Endothelial cell of umbilical vein (primary cell): Measurements from ENCODE around the gene CCNF. TPM values are rescaled to one million over a fixed set of nuclear protein-coding genes. Genes with fewer than 3 reads are reported as not detected.

Source experiments
- BruUV-seq: library from RNA; stranded (reverse); fragments of 400-500 nt; replicated peaks from 2 replicates; lab custom pipeline; 2021; lab: Mats Ljungman, UMichigan
- CTCF ChIA-PET: fragments of 300-600, 350-600 bp; sonication (Branson Sonifier 250); formaldehyde crosslinking; loops from one replicate; lab custom pipeline; 2021; ENCODE audit warnings: antibody characterized with exemption, inconsistent platforms; lab: Charles Lee
- POLR2A ChIA-PET: fragments of 300-600, 350-600 bp; sonication (Branson Sonifier 250); formaldehyde crosslinking; loops from one replicate; lab custom pipeline; 2021; ENCODE audit warnings: antibody characterized with exemption, inconsistent platforms; lab: Charles Lee
- DNase-seq: peaks from one replicate; pipeline ENCODE4 v3.0.0-alpha.2; 2011; ENCODE audit warnings: low read depth, low spot score
- FAIRE-seq: peaks from 2 replicates; lab custom pipeline; 2011; peaks lifted over from hg19 to GRCh38; lab: Jason Lieb, UNC
- H2AFZ ChIP-seq: 2 replicates; pipeline ENCODE4 v1.6.0; 2012; ENCODE audit warnings: low read depth, low read length, control low read depth, inconsistent platforms
- H3K27ac ChIP-seq: 2 replicates; pipeline ENCODE4 v1.5.1; 2011; ENCODE audit warnings: low read depth, mild to moderate bottlenecking, control low read depth, low read length, moderate library complexity; ENCODE audit not compliant: insufficient read depth
- H3K27me3 ChIP-seq, 2 experiments: 2 replicates each; pipeline versions ENCODE4 v1.6.0 to v1.6.1; 2011; ENCODE audit warnings: low read length in 2 of 2, mixed read lengths in 1 of 2; ENCODE audit not compliant: control insufficient read depth in 2 of 2, insufficient read depth in 2 of 2
- H3K36me3 ChIP-seq, 2 experiments: 2 replicates in 1 of 2; 3 replicates in 1 of 2; pipeline ENCODE4 v1.5.1; 2011; ENCODE audit warnings: low read length in 2 of 2, mild to moderate bottlenecking in 1 of 2, moderate library complexity in 1 of 2; ENCODE audit not compliant: control insufficient read depth in 2 of 2, insufficient read depth in 2 of 2; ENCODE audit errors: extremely low read depth in 1 of 2
- H3K4me1 ChIP-seq: 3 replicates; pipeline ENCODE4 v1.5.1; 2011; ENCODE audit warnings: mild to moderate bottlenecking, low read length; ENCODE audit not compliant: control insufficient read depth, insufficient read depth; ENCODE audit errors: extremely low read depth
- H3K4me2 ChIP-seq: 2 replicates; pipeline ENCODE4 v1.6.1; 2011; ENCODE audit warnings: low read length, control low read depth, mixed read lengths; ENCODE audit not compliant: insufficient read depth
- H3K4me3 ChIP-seq, 3 experiments: fragments of 200-600 bp in 1 of 3; sonication (generic), shearing (Covaris generic) in 1 of 3; replicated peaks in 1 of 3; 2 replicates each; pipeline ENCODE4 v1.5.1; 2011 to 2016; ENCODE audit warnings: control low read depth in 3 of 3, low read length in 3 of 3, mild to moderate bottlenecking in 2 of 3, inconsistent platforms in 1 of 3, low read depth in 1 of 3, moderate library complexity in 1 of 3; ENCODE audit not compliant: insufficient read depth in 1 of 3
- H3K79me2 ChIP-seq: 2 replicates; pipeline ENCODE4 v1.6.0; 2012; ENCODE audit warnings: low read length, inconsistent platforms; ENCODE audit not compliant: control insufficient read depth, insufficient read depth
- H3K9ac ChIP-seq: replicated peaks from 2 replicates; pipeline ENCODE3; 2011; ENCODE audit warnings: low read length, control low read depth; ENCODE audit not compliant: insufficient read depth; ENCODE audit errors: extremely low read depth
- H3K9me1 ChIP-seq: replicated peaks from 3 replicates; pipeline ENCODE4 v1.6.0; 2011; ENCODE audit warnings: mild to moderate bottlenecking, low read length; ENCODE audit not compliant: control insufficient read depth, insufficient read depth; ENCODE audit errors: extremely low read depth
- H3K9me3 ChIP-seq: replicated peaks from 2 replicates; pipeline ENCODE4 v1.5.1; 2012; ENCODE audit warnings: low read length, inconsistent platforms; ENCODE audit not compliant: control insufficient read depth, insufficient read depth
- H4K20me1 ChIP-seq: replicated peaks from 2 replicates; pipeline ENCODE3; 2011; ENCODE audit warnings: mild to moderate bottlenecking, low read length; ENCODE audit not compliant: control insufficient read depth, insufficient read depth; ENCODE audit errors: extremely low read depth
- CTCF ChIP-seq, 2 donors: IDR thresholded peaks; 1 replicate in 1 of 2; 2 replicates in 1 of 2; pipeline ENCODE4 v1.5.1; 2011; ENCODE audit warnings: low read length in 2 of 2, mild to moderate bottlenecking in 2 of 2, moderate library complexity in 2 of 2, control low read depth in 1 of 2, inconsistent platforms in 1 of 2, low read depth in 1 of 2; ENCODE audit not compliant: insufficient read depth in 1 of 2; ENCODE audit errors: extremely low read depth in 1 of 2
- EZH2 ChIP-seq: IDR thresholded peaks from 2 replicates; pipeline ENCODE4 v1.6.1; 2012; ENCODE audit warnings: borderline replicate concordance, low read depth, mild to moderate bottlenecking, moderate library complexity, low read length, inconsistent platforms; ENCODE audit not compliant: severe bottlenecking
- FOS ChIP-seq: IDR thresholded peaks from 2 replicates; pipeline ENCODE4 v1.6.1; 2011; ENCODE audit warnings: mild to moderate bottlenecking, low read length, moderate library complexity, borderline replicate concordance; ENCODE audit not compliant: insufficient read depth
- GATA2 ChIP-seq: IDR thresholded peaks from 2 replicates; pipeline ENCODE4 v1.7.0; 2011; ENCODE audit warnings: low read depth, mild to moderate bottlenecking, moderate library complexity, mixed read lengths, low read length; ENCODE audit not compliant: insufficient read length, insufficient read depth
- JUN ChIP-seq: IDR thresholded peaks from 2 replicates; pipeline ENCODE4 v1.6.1; 2011; ENCODE audit warnings: borderline replicate concordance, low read depth; ENCODE audit not compliant: insufficient read length, insufficient read depth
- MAX ChIP-seq: IDR thresholded peaks from 2 replicates; pipeline ENCODE4 v1.6.1; 2011; ENCODE audit not compliant: insufficient read depth, insufficient read length
- MYC ChIP-seq: IDR thresholded peaks from one replicate; pipeline ENCODE4 v1.6.1; 2011; ENCODE audit warnings: mild to moderate bottlenecking, low read depth, low read length
- POLR2A ChIP-seq: IDR thresholded peaks from 2 replicates; pipeline ENCODE4 v1.6.1; 2012; ENCODE audit warnings: low read depth, mild to moderate bottlenecking, control low read depth, low read length
- POLR2AphosphoS5 ChIP-seq: IDR thresholded peaks from 2 replicates; pipeline ENCODE4 v1.6.1; 2012; ENCODE audit warnings: low read depth, mild to moderate bottlenecking, control low read depth, low read length, moderate library complexity; ENCODE audit not compliant: insufficient read depth
- dilution Hi-C: fragments of 300-500 bp; cut with MboI; formaldehyde crosslinking; loops from one replicate; pipeline ENCODE4 v1.15.0; 2019; ENCODE audit warnings: low sequenced_read_pairs; ENCODE audit not compliant: extremely low pct_ligation_motif_present
- intact Hi-C: fragments of 100-400 bp; cut with micrococcal nuclease; formaldehyde crosslinking; loops from one replicate; pipeline ENCODE4 v1.10.0; 2022
- polyA plus RNA-seq, 4 experiments: library from polyadenylated mRNA; depleted of rRNA in 3 of 4; stranded (reverse) in 3 of 4; unstranded in 1 of 4; fragments of >200 nt; gene quantifications; 2 replicates each; pipeline versions ENCODE4 v1.2.1 to v1.2.3, GENCODE V29; 2011 to 2012; ENCODE audit warnings: missing spikeins in 1 of 4
- total RNA-seq: library from RNA; stranded (reverse); gene quantifications from 2 replicates; pipeline ENCODE4 v1.2.3, GENCODE V29; 2021

The CCNF gene
- total and polyA plus RNA-seq, 2 donors (not counting 3 experiments of a cell fraction or from before 2014, with no cell fraction given) = 13.9 to 48.9 TPM

GRCh38 chr16:2470234-2470601, 41.0 kb downstream of the CCNF start:
- H4K20me1 ChIP-seq = no peaks in the 10 kb centered on the region
- H3K9me3 ChIP-seq = no peaks in the 10 kb centered on the region
- dilution Hi-C loops (no loop called here), intact Hi-C loops (no loop called here)
- no peaks in the 10 kb centered on the region for H3K36me3 ChIP-seq
- no peak for FAIRE-seq
- no peaks in the 10 kb centered on the region for H3K79me2 ChIP-seq
- no peak overlapping the region for H3K4me2 ChIP-seq
- no peak overlapping the region for H2AFZ ChIP-seq
- H3K4me3 ChIP-seq = no peak overlapping the region
- no peak overlapping the region for H3K27ac ChIP-seq
- H3K9ac ChIP-seq = no peak overlapping the region
- CTCF ChIA-PET = interaction anchor here (1.3 to 1.9 kb wide), 2 partner anchors 13 to 31 kb away, joined by 5 to 6 read pairs; no protein-coding TSS in a partner anchor
- BruUV-seq = no TSS peak
- peaks cover 18 to 22% of the 10 kb centered on the region in 2 experiments for H3K27me3 ChIP-seq
- no peak for DNase-seq
- peaks cover 9% of the 10 kb centered on the region for H3K4me1 ChIP-seq
- POLR2A ChIA-PET = no interaction called here
- TF ChIP-seq MAX (no peak), CTCF (IDR thresholded peaks at IDR 0.05; ENCODE audit: extremely low read depth in 1 of 2, insufficient read depth in 1 of 2, low read depth in 1 of 2, low read length in 2 of 2) (no peak), GATA2 (no peak), POLR2A (no peak), FOS (no peak), JUN (no peak), MYC (no peak), EZH2 (no peak), POLR2AphosphoS5 (no peak)
- H3K9me1 ChIP-seq = no peaks in the 10 kb centered on the region
